Breast epithelium (tissue), 4 donors: ENCODE data around the gene MYO1H. TPM values are rescaled to one million over a fixed set of nuclear protein-coding genes. Genes with fewer than 3 reads are reported as not detected.

ENCODE experiments used
- DNase-seq, 2 donors: peaks; one replicate each; pipeline ENCODE4 v3.0.0-alpha.2; 2019; ENCODE audit warnings: low spot score in 2 of 2
- H3K27ac ChIP-seq, 2 donors: fragments of 200-600 bp; sonication (generic) in 1 of 2; one replicate each; pipeline ENCODE4 v1.5.1; 2016 to 2019; ENCODE audit warnings: mild to moderate bottlenecking in 1 of 2
- H3K27me3 ChIP-seq, 2 donors: fragments of 200-600 bp; sonication (generic) in 1 of 2; one replicate each; pipeline versions ENCODE4 v1.5.1 to v1.6.0; 2017 to 2019; ENCODE audit warnings: control low read depth in 1 of 2, mild to moderate bottlenecking in 1 of 2
- H3K36me3 ChIP-seq: fragments of 200-600 bp; one replicate; pipeline ENCODE4 v1.5.1; 2019
- H3K4me1 ChIP-seq, 2 donors: fragments of 200-600 bp; sonication (generic); one replicate each; pipeline ENCODE4 v1.5.1; 2016 to 2019; ENCODE audit warnings: control low read depth in 1 of 2
- H3K4me3 ChIP-seq, 3 donors: fragments of 200-600 bp; sonication (generic); 1 replicate in 2 of 3; 2 replicates in 1 of 3; pipeline ENCODE4 v1.5.1; 2016 to 2019; ENCODE audit warnings: mild to moderate bottlenecking in 3 of 3, moderate library complexity in 2 of 3
- H3K9me3 ChIP-seq, 2 donors: fragments of 200-600 bp; sonication (generic) in 1 of 2; one replicate each; pipeline ENCODE4 v1.5.1; 2016 to 2019; ENCODE audit warnings: control low read depth in 1 of 2
- POLR2A ChIP-seq: fragments of 450-650 bp; IDR thresholded peaks from one replicate; pipeline ENCODE4 v1.6.1; 2016; ENCODE audit warnings: antibody characterized with exemption, mild to moderate bottlenecking, moderate library complexity
- POLR2AphosphoS5 ChIP-seq, 3 donors: sonication (generic); formaldehyde crosslinking; IDR thresholded peaks; one replicate each; pipeline ENCODE4 v1.6.1; 2017; ENCODE audit warnings: antibody characterized with exemption in 3 of 3
- intact Hi-C: fragments of 100-400 bp; cut with DNase I; formaldehyde crosslinking; loops from one replicate; pipeline ENCODE4 v1.15.1; 2023; ENCODE audit warnings: low total_unique reads
- total RNA-seq, 3 donors: library from RNA; depleted of rRNA; stranded (reverse); fragments of >200 nt; gene quantifications; one replicate each; pipeline ENCODE4 v1.1.0, GENCODE V29; 2016
- TF ChIP-seq, protein P1 (sequence below), 3 donors: fragments of 450-650 bp; IDR thresholded peaks; one replicate each; pipeline ENCODE4 v1.5.1; 2016 to 2017; ENCODE audit warnings: antibody characterized with exemption in 3 of 3, mild to moderate bottlenecking in 3 of 3, moderate library complexity in 3 of 3

MYO1H gene
- total RNA-seq, 3 donors from 2014 or later = under 0.01 to 2.0 (median 0.16) TPM

DNA sequence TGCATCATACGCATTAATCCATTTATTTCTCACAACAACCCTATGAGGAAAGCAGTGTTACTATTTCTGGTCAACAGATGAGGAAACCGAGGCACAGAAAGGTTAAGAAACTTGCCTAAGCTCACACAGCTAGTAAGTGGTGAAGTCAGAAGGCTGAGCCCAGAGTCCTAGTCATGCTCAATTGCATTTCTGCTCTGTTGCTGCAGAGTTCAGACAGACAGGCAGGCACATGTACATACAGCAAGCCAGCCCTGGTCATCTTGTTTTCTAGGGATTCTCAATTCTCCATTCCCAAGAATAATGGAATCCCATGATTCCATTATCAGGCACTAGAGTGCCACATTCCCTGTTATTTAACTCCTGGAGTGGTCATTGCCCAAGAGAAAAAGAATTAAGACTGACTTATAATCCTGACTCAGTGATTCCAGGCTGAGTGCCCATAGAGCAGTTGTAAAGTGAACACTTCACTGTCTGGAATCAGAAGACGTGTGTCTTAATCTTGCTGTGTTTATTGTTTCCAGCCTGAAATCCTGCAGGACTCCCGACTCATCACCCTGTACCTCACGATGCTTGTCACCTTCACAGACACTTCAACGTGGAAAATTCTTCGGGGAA lies 140.5 kb downstream of the MYO1H start:
- TF ChIP-seq POLR2A (no peak), POLR2AphosphoS5 (IDR thresholded peaks at IDR 0.05) (no peak)

DNA sequence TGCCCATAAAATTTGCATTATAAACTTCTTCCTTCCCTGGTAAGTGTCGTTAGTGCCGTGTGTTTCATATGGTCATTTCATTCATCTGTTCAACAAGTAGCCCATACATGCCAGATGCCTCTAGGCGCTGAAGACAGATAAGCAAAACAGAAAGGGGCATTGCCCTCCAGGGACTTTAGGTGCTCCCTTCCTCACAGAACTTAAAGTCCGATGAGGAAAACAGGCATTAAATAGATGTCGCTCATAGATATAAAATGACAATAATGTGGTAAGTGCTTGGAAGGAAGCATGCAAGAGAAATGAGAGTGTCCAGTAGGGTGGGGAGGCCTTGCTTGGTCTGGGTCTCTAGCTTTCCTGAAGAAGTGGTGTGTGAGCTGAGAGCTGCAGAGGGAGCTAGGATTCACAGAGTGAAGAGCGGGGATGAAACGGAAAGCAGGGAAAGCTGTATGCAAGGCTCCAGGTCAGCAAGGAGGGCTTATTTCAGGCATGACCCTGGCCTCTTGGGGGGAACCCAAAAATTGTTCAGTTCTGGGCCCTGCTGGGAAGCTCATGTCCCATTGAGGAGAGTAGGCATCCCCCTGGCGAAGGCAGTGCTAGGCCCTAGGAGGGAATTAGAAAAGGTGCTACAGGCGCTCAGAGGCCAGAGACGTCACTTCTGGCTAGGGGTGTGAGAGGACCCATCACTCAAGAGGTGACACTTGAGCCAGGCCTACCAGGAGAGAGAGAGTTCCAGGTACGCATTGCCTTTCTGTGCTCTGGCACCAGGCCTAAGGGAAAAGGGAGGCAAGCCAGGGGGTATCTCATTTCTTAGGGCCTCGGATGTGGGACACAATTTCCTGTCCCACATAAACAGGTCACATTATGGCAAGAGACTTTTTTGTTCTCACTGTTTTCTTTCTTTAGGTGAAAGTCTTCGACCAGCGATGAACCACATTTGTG lies 141.6 kb downstream of the MYO1H start:
- TF ChIP-seq, protein P1, sequence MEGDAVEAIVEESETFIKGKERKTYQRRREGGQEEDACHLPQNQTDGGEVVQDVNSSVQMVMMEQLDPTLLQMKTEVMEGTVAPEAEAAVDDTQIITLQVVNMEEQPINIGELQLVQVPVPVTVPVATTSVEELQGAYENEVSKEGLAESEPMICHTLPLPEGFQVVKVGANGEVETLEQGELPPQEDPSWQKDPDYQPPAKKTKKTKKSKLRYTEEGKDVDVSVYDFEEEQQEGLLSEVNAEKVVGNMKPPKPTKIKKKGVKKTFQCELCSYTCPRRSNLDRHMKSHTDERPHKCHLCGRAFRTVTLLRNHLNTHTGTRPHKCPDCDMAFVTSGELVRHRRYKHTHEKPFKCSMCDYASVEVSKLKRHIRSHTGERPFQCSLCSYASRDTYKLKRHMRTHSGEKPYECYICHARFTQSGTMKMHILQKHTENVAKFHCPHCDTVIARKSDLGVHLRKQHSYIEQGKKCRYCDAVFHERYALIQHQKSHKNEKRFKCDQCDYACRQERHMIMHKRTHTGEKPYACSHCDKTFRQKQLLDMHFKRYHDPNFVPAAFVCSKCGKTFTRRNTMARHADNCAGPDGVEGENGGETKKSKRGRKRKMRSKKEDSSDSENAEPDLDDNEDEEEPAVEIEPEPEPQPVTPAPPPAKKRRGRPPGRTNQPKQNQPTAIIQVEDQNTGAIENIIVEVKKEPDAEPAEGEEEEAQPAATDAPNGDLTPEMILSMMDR (IDR thresholded peaks at IDR 0.05) = no peak
- no peak for TF ChIP-seq POLR2A
- TF ChIP-seq POLR2AphosphoS5 (IDR thresholded peaks at IDR 0.05) = no peak
- Histone ChIP-seq H3K4me1 (no peaks in the 10 kb centered on the region), H3K36me3 (peaks cover 33% of the 10 kb centered on the region), H3K4me3 (no peak overlapping the region), H3K27ac (no peak overlapping the region), H3K27me3 (no peaks in the 10 kb centered on the region), H3K9me3 (no peaks in the 10 kb centered on the region)
- DNase-seq = no peak
- intact Hi-C loops = no loop called here

More for the DNA sequence above, 140.5 kb downstream of the MYO1H start:
- Histone ChIP-seq H3K27ac (no peak overlapping the region), H3K4me1 (no peaks in the 10 kb centered on the region), H3K27me3 (no peaks in the 10 kb centered on the region), H3K4me3 (no peak overlapping the region), H3K9me3 (no peaks in the 10 kb centered on the region), H3K36me3 (peaks cover 38% of the 10 kb centered on the region)
- DNase-seq = no peak
- intact Hi-C loops = no loop called here

DNA sequence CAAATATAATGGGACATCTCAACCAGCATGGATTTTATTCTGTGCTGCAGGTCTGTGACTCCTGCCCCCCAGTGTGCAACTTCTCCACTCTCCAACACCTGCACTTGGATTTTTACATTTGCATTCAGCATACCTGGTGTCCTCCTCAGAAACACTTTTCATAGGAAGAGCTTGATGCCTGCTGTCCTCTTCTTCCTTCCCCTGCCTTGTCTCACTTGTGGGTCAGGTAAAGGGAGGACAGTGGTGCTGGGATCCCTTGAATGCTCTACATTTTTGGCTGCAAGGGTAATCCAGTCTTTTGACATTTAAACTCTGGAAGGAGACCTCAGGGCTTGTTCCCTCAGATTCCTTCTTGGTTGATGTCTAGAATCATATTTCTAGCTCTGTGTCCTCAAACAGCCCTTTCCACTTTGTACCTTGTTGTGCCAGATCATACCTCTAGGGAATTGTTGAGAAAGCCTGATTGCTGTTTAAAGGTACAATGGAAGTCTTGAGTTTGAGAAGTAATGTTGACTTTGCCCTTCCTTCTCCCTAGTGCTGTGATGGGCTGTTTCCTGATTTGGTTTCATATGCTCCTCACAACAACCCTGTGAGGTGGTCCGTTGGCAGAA lies 142.4 kb downstream of the MYO1H start:
- DNase-seq = no peak
- H3K27ac ChIP-seq = no peak overlapping the region
- H3K27me3 ChIP-seq = no peaks in the 10 kb centered on the region
- H3K9me3 ChIP-seq = no peaks in the 10 kb centered on the region
- TF ChIP-seq, protein P1 (IDR thresholded peaks at IDR 0.05) = no peak
- TF ChIP-seq POLR2A (no peak), POLR2AphosphoS5 (IDR thresholded peaks at IDR 0.05) (no peak)
- peaks cover 32% of the 10 kb centered on the region for H3K36me3 ChIP-seq
- no peaks in the 10 kb centered on the region for H3K4me1 ChIP-seq
- H3K4me3 ChIP-seq = no peak overlapping the region
- intact Hi-C loops = no loop called here

DNA sequence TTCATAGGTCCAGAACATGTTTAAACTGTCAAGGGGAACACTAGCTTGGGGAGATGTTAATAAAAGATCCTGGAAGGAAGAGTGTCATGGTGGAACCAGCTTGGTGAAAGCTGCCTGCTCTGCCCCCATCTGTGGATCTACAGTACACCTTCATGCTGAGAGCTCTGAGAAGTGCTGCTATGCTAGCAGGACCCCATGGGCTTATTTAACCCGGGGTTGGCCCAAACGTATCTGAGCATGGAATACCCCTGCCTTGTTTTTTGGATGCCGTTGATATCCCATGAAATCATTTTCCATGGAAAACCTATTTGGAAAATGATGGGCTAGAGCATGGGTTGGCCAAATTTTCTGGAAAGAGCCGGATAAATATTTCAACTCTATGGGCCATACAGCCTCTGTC lies 144.0 kb downstream of the MYO1H start:
- Histone ChIP-seq H3K9me3 (no peaks in the 10 kb centered on the region), H3K27ac (no peak overlapping the region), H3K4me1 (no peaks in the 10 kb centered on the region), H3K27me3 (no peaks in the 10 kb centered on the region), H3K36me3 (peaks cover 26% of the 10 kb centered on the region), H3K4me3 (no peak overlapping the region)
- intact Hi-C loops = no loop called here
- DNase-seq = no peak
- TF ChIP-seq POLR2AphosphoS5 (IDR thresholded peaks at IDR 0.05) (no peak), POLR2A (no peak)
- TF ChIP-seq, protein P1 (IDR thresholded peaks at IDR 0.05) = no peak

DNA sequence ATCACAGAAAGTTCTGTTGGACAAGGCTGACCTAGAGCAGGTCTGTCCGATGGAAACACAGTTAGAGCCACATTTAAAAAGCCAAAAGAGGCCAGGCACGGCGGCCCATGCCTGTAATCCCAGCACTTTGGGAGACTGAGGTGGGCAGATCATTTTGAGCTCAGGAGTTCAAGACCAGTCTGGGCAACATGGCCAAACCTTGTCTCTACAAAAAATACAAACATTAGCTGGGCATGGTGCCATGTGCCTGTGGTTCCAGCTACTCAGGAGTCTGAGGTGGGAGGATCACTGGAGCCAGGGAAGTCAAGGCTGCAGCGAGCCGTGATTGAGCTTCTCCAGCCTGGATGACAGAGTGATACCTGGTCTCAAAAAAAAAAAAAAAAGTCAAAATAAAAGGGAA lies 144.7 kb downstream of the MYO1H start:
- Histone ChIP-seq H3K27ac (no peak overlapping the region), H3K4me3 (no peak overlapping the region), H3K9me3 (no peaks in the 10 kb centered on the region), H3K36me3 (peaks cover 26% of the 10 kb centered on the region), H3K4me1 (no peaks in the 10 kb centered on the region), H3K27me3 (no peaks in the 10 kb centered on the region)
- no peak for DNase-seq
- intact Hi-C loops = no loop called here
- no peak for TF ChIP-seq POLR2A

DNA sequence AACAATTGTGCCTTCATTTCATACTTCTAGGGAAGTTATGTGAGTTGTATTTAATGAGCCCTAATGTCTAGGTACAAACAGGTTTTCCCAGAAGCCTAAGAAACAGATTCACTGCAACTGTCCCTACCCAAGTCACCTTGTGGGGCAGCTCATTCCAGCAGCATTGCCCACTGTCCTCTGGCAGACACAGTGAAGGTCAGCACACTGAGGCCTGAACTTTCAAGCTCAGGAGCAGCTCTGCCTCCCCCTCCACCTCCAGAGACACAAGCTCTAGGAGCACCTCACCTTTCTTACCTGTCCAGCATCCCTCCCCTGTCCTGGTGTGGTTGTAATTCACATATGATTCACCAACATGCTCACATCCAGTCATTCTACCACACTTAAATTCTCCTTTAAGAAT lies 145.4 kb downstream of the MYO1H start:
- DNase-seq = no peak
- H3K9me3 ChIP-seq = no peaks in the 10 kb centered on the region
- peaks cover 30% of the 10 kb centered on the region for H3K36me3 ChIP-seq
- H3K27ac ChIP-seq = no peak overlapping the region
- no peaks in the 10 kb centered on the region for H3K4me1 ChIP-seq
- TF ChIP-seq POLR2A (no peak), POLR2AphosphoS5 (IDR thresholded peaks at IDR 0.05) (no peak)
- TF ChIP-seq, protein P1 (IDR thresholded peaks at IDR 0.05) = no peak
- H3K27me3 ChIP-seq = no peaks in the 10 kb centered on the region
- intact Hi-C loops = no loop called here
- no peak overlapping the region for H3K4me3 ChIP-seq
